PFSK-1 (cell line): ENCODE measurements around the gene TUSC7.

Experiments used
- FOXP2 ChIP-seq: optimal IDR thresholded peaks from 2 replicates; pipeline ENCODE3; 2011; ENCODE audit warnings: borderline replicate concordance, control low read depth, inconsistent platforms; ENCODE audit not compliant: insufficient read depth; ENCODE audit errors: extremely low read length, extremely low read depth
- POLR2AphosphoS5 ChIP-seq: IDR thresholded peaks from 2 replicates; pipeline ENCODE4 v1.6.1; 2012; ENCODE audit warnings: low read depth, mild to moderate bottlenecking, control low read depth, low read length, moderate library complexity
- SIN3A ChIP-seq: IDR thresholded peaks from 2 replicates; pipeline ENCODE4 v1.6.1; 2012; ENCODE audit warnings: mild to moderate bottlenecking, low read length, moderate library complexity, borderline replicate concordance; ENCODE audit not compliant: insufficient read depth
- TAF1 ChIP-seq: IDR thresholded peaks from 2 replicates; pipeline ENCODE4 v1.6.1; 2012; ENCODE audit warnings: low read length, control low read depth, borderline replicate concordance; ENCODE audit not compliant: insufficient read depth
- TF ChIP-seq, protein P1 (sequence below), 2 experiments: IDR thresholded peaks; 2 replicates each; pipeline versions ENCODE4 v1.6.1 to v1.8.0; 2011 to 2012; ENCODE audit warnings: low read depth in 2 of 2, low read length in 2 of 2, control low read depth in 1 of 2, inconsistent platforms in 1 of 2, mild to moderate bottlenecking in 1 of 2, moderate library complexity in 1 of 2; ENCODE audit not compliant: insufficient read depth in 1 of 2

TUSC7 gene

DNA sequence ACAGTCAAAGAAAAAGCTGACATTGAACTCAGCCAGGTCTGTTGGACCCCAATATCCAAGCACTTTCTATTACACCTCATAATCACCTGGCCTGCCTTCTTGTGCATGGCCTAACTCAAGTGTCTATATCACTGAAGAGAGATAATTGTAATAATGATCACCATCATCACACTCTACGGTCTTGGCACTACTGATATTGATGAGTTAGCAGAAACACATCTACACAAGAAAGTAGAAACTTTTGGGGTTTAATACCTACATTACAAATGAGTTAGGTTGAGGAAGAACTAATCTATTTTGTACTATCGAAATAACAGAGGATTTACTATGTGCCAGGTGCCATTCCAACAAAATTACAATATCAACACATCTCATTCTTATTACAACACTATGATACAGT lies 30.7 kb downstream of the TUSC7 start:
- TF ChIP-seq SIN3A, result no peak
- no peak for TF ChIP-seq POLR2AphosphoS5
- TF ChIP-seq, protein P1, sequence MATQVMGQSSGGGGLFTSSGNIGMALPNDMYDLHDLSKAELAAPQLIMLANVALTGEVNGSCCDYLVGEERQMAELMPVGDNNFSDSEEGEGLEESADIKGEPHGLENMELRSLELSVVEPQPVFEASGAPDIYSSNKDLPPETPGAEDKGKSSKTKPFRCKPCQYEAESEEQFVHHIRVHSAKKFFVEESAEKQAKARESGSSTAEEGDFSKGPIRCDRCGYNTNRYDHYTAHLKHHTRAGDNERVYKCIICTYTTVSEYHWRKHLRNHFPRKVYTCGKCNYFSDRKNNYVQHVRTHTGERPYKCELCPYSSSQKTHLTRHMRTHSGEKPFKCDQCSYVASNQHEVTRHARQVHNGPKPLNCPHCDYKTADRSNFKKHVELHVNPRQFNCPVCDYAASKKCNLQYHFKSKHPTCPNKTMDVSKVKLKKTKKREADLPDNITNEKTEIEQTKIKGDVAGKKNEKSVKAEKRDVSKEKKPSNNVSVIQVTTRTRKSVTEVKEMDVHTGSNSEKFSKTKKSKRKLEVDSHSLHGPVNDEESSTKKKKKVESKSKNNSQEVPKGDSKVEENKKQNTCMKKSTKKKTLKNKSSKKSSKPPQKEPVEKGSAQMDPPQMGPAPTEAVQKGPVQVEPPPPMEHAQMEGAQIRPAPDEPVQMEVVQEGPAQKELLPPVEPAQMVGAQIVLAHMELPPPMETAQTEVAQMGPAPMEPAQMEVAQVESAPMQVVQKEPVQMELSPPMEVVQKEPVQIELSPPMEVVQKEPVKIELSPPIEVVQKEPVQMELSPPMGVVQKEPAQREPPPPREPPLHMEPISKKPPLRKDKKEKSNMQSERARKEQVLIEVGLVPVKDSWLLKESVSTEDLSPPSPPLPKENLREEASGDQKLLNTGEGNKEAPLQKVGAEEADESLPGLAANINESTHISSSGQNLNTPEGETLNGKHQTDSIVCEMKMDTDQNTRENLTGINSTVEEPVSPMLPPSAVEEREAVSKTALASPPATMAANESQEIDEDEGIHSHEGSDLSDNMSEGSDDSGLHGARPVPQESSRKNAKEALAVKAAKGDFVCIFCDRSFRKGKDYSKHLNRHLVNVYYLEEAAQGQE (IDR thresholded peaks at IDR 0.05; ENCODE audit: insufficient read depth in 1 of 2, low read depth in 2 of 2, low read length in 2 of 2), result no peak
- no peak for TF ChIP-seq TAF1
- no peak for TF ChIP-seq FOXP2

GRCh38 chr3:116741467-116741866 lies 31.9 kb downstream of the TUSC7 start:
- no peak for TF ChIP-seq FOXP2
- TF ChIP-seq TAF1, result no peak
- TF ChIP-seq SIN3A, result no peak
- TF ChIP-seq, protein P1 (IDR thresholded peaks at IDR 0.05; ENCODE audit: insufficient read depth in 1 of 2, low read depth in 2 of 2, low read length in 2 of 2), result no peak
- TF ChIP-seq POLR2AphosphoS5, result no peak

DNA sequence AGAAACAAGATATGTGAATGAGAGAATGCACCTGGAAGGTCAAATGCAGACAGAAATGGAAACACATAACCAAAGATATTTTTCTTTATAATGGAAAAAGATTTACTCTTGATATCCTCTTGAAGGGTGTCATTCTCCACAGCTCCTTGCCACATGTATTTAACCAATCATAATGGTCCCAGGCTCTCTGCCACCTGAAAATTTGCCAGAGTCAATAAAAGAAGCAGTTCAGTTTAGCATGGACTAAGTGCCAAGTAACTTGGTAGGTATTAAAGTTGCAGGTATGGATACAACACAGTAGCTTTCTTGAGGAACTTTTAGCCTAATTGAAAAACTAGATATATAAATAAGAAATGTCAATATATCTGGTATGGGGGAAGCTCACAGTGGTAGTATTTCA lies 33.5 kb downstream of the TUSC7 start:
- TF ChIP-seq, protein P1 (IDR thresholded peaks at IDR 0.05; ENCODE audit: insufficient read depth in 1 of 2, low read depth in 2 of 2, low read length in 2 of 2), result no peak
- TF ChIP-seq SIN3A (no peak), POLR2AphosphoS5 (no peak), TAF1 (no peak), FOXP2 (no peak)

DNA sequence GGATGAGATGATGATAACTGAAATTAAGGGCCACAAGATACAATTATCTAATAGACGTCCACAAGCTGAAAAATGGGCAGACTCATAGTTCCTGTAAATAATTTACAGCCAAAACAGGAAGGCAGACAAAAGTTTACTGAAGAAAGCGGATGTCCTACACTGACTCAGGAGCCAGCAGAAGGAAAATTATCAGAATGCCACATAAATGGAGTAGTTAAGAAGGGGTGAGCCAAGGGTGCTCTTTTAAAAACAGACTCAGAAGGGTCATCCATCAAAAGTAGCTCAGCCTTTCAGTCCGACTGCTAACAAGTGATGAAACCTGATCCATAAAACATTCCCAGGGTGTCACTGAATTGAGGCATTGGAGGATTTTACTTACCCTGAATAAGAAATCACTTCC lies 39.8 kb downstream of the TUSC7 start:
- TF ChIP-seq FOXP2 (no peak), TAF1 (no peak), SIN3A (no peak), POLR2AphosphoS5 (no peak)
- TF ChIP-seq, protein P1 (IDR thresholded peaks at IDR 0.05; ENCODE audit: insufficient read depth in 1 of 2, low read depth in 2 of 2, low read length in 2 of 2), result no peak

DNA sequence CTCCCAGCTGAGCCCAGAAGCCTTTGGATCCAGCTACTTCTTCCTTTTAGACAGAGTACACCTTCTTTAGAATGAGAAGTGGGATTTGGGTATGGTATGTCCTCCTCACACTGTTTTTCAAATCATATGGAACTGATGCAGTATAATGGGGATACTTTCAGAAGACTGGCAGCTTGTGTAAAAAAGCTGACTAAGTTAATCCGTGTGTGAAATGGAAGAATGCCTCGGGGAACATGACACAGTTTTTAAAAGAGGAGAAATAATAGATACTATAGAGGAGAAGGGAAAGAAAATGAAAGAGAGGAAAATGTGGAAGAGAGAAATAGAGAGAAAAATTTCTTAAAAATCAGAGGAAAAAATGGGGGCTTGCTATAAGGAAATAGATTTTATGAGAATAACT lies 47.7 kb downstream of the TUSC7 start:
- TF ChIP-seq, protein P1 (IDR thresholded peaks at IDR 0.05; ENCODE audit: insufficient read depth in 1 of 2, low read depth in 2 of 2, low read length in 2 of 2), result no peak
- no peak for TF ChIP-seq FOXP2
- no peak for TF ChIP-seq TAF1
